Liver (tissue), 9 donors: ENCODE data around the gene OR13C9. TPM values are rescaled to one million over a fixed set of nuclear protein-coding genes. Genes with fewer than 3 reads are reported as not detected.

Experiments
- DNase-seq: peaks from one replicate; pipeline ENCODE4 v3.0.0-alpha.2; 2017; ENCODE audit warnings: low spot score
- H3K27ac ChIP-seq, 2 donors: one replicate each; pipeline ENCODE4 v1.7.0; 2013; ENCODE audit warnings: inconsistent platforms in 2 of 2, low read length in 2 of 2, control low read depth in 1 of 2, low read depth in 1 of 2, mild to moderate bottlenecking in 1 of 2
- H3K27me3 ChIP-seq, 4 donors: one replicate each; pipeline versions ENCODE4 v1.6.1 to v1.7.0; 2013; ENCODE audit warnings: low read length in 3 of 4, inconsistent platforms in 1 of 4, mild to moderate bottlenecking in 1 of 4, moderate library complexity in 1 of 4; ENCODE audit not compliant: control insufficient read depth in 4 of 4, insufficient read depth in 4 of 4
- H3K36me3 ChIP-seq, 4 donors: one replicate each; pipeline versions ENCODE4 v1.6.1 to v1.7.0; 2013; ENCODE audit warnings: low read length in 3 of 4, mild to moderate bottlenecking in 3 of 4, low read depth in 1 of 4, moderate library complexity in 1 of 4; ENCODE audit not compliant: control insufficient read depth in 4 of 4, insufficient read depth in 3 of 4
- H3K4me1 ChIP-seq, 4 donors: one replicate each; pipeline versions ENCODE4 v1.6.1 to v1.7.0; 2013; ENCODE audit warnings: low read length in 3 of 4, mild to moderate bottlenecking in 3 of 4, moderate library complexity in 1 of 4; ENCODE audit not compliant: control insufficient read depth in 4 of 4, insufficient read depth in 4 of 4
- H3K4me3 ChIP-seq, 3 donors: one replicate each; pipeline versions ENCODE4 v1.6.1 to v1.7.0; 2013; ENCODE audit warnings: low read length in 3 of 3, control low read depth in 1 of 3, low read depth in 1 of 3, mild to moderate bottlenecking in 1 of 3
- H3K9ac ChIP-seq, 2 donors: one replicate each; pipeline ENCODE4 v1.7.0; 2013; ENCODE audit warnings: low read length in 2 of 2, mild to moderate bottlenecking in 2 of 2, moderate library complexity in 2 of 2, control low read depth in 1 of 2, low read depth in 1 of 2
- H3K9me3 ChIP-seq, 4 donors: one replicate each; pipeline versions ENCODE4 v1.6.1 to v1.7.0; 2013; ENCODE audit warnings: low read length in 3 of 4; ENCODE audit not compliant: control insufficient read depth in 4 of 4
- CTCF ChIP-seq: fragments of 150-350 bp; IDR thresholded peaks from 2 replicates; pipeline ENCODE4 v1.5.1; 2017; ENCODE audit warnings: improper control_type of control experiment, low read depth, low read length; ENCODE audit not compliant: missing input control
- EGR1 ChIP-seq, 2 donors: IDR thresholded peaks; 2 replicates each; pipeline ENCODE4 v1.6.1; 2016 to 2018; ENCODE audit warnings: antibody characterized with exemption in 2 of 2, low read depth in 2 of 2
- FOXA1 ChIP-seq: IDR thresholded peaks from 2 replicates; pipeline ENCODE4 v1.6.1; 2016; ENCODE audit warnings: antibody characterized with exemption
- FOXA2 ChIP-seq: IDR thresholded peaks from 2 replicates; pipeline ENCODE4 v1.6.1; 2016; ENCODE audit warnings: antibody characterized with exemption
- GABPA ChIP-seq, 2 donors: IDR thresholded peaks in 1 of 2; conservative IDR thresholded peaks in 1 of 2; 2 replicates each; pipeline ENCODE4 v1.6.1; 2016; ENCODE audit warnings: antibody characterized with exemption in 2 of 2, mild to moderate bottlenecking in 1 of 2, moderate library complexity in 1 of 2
- HNF4A ChIP-seq, 2 donors: conservative IDR thresholded peaks; 2 replicates each; pipeline ENCODE4 v1.6.1; 2016; ENCODE audit warnings: antibody characterized with exemption in 2 of 2, mild to moderate bottlenecking in 2 of 2
- HNF4G ChIP-seq: IDR thresholded peaks from 2 replicates; pipeline ENCODE4 v1.6.1; 2016; ENCODE audit warnings: antibody characterized with exemption
- JUND ChIP-seq, 2 donors: IDR thresholded peaks; 2 replicates each; pipeline ENCODE4 v1.6.1; 2016; ENCODE audit warnings: antibody characterized with exemption in 2 of 2
- MAX ChIP-seq: IDR thresholded peaks from 2 replicates; pipeline ENCODE4 v1.6.1; 2016; ENCODE audit warnings: antibody characterized with exemption
- NR2F2 ChIP-seq: IDR thresholded peaks from 2 replicates; pipeline ENCODE4 v1.6.1; 2016; ENCODE audit warnings: antibody characterized with exemption
- RAD21 ChIP-seq, 2 donors: IDR thresholded peaks; 2 replicates each; pipeline ENCODE4 v1.6.1; 2016; ENCODE audit warnings: antibody characterized with exemption in 2 of 2, mild to moderate bottlenecking in 2 of 2
- RXRA ChIP-seq, 2 donors: IDR thresholded peaks; 2 replicates each; pipeline ENCODE4 v1.6.1; 2017 to 2018; ENCODE audit warnings: antibody characterized with exemption in 2 of 2, mild to moderate bottlenecking in 1 of 2
- SP1 ChIP-seq: IDR thresholded peaks from 2 replicates; pipeline ENCODE4 v1.6.1; 2018; ENCODE audit warnings: antibody characterized with exemption, mild to moderate bottlenecking
- TAF1 ChIP-seq: conservative IDR thresholded peaks from 2 replicates; pipeline ENCODE4 v1.6.1; 2016; ENCODE audit warnings: antibody characterized with exemption, mild to moderate bottlenecking
- ZBTB33 ChIP-seq: IDR thresholded peaks from 2 replicates; pipeline ENCODE4 v1.6.1; 2016; ENCODE audit warnings: antibody characterized with exemption
- WGBS: extraction: QIAGEN DNeasy Blood & Tissue Kit; methylation state at CpG from one replicate; pipeline ENCODE4 v1.1.7; 2013; 5-methylcytosine and 5-hydroxymethylcytosine counted together
- polyA plus RNA-seq, 2 donors: library from polyadenylated mRNA; stranded (reverse) in 1 of 2; unstranded in 1 of 2; fragments of 200-250 nt in 1 of 2; fragments of >200 nt in 1 of 2; fragmentation: Nextera tagmentation in 1 of 2; extraction: Ambion mirVana in 1 of 2; gene quantifications; one replicate each; pipeline versions ENCODE4 v1.2.1 to v1.2.3, GENCODE V29; 2013 to 2015
- total RNA-seq, 2 donors: library from RNA; depleted of rRNA; stranded (reverse); fragments of >200 nt; gene quantifications; one replicate each; pipeline ENCODE4 v1.2.3, GENCODE V29; 2014
- donor health status: healthy.
- donor health status: healthy.
- donor health status: healthy.
- donor health status: healthy.
- donor health status: healthy.

Gene OR13C9, protein sequence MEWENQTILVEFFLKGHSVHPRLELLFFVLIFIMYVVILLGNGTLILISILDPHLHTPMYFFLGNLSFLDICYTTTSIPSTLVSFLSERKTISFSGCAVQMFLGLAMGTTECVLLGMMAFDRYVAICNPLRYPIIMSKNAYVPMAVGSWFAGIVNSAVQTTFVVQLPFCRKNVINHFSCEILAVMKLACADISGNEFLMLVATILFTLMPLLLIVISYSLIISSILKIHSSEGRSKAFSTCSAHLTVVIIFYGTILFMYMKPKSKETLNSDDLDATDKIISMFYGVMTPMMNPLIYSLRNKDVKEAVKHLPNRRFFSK
- total RNA-seq (under 1 TPM in 1 of 2 donors, not detected in 1; 0.25 TPM), polyA plus RNA-seq (not detected)

GRCh38 chr9:104618104-104618503 is at the start of gene OR13C9:
Gene OR13C9, minus strand, starts transcription at chr9:104618204. Its CDS starts 0 bp downstream, at chr9:104618204.
- Histone ChIP-seq H3K36me3 (no peaks in the 10 kb centered on the region), H3K27me3 (no peaks in the 10 kb centered on the region), H3K9ac (no peak within 1 kb of the TSS), H3K4me3 (no peak within 1 kb of the TSS), H3K9me3 (no peaks in the 10 kb centered on the region), H3K4me1 (no peaks in the 10 kb centered on the region), H3K27ac (no peak within 1 kb of the TSS)
- TF ChIP-seq CTCF (no peak), ZBTB33 (no peak), EGR1 (IDR thresholded peaks at IDR 0.05; ENCODE audit: low read depth in 2 of 2) (no peak), RAD21 (IDR thresholded peaks at IDR 0.05) (no peak), TAF1 (no peak), FOXA2 (no peak), GABPA (IDR thresholded peaks at IDR 0.05 in 1 of 2, conservative IDR thresholded peaks at IDR 0.05 in 1 of 2) (no peak), NR2F2 (no peak), JUND (IDR thresholded peaks at IDR 0.05) (no peak), RXRA (IDR thresholded peaks at IDR 0.05) (no peak), SP1 (no peak), HNF4A (conservative IDR thresholded peaks at IDR 0.05) (no peak), MAX (no peak)
- DNase-seq: no peak
- WGBS: 72% methylated on average over 2 of the region's 2 CpGs

GRCh38 chr9:104658496-104659195 is 40.6 kb upstream of the OR13C9 start:
- no peaks in the 10 kb centered on the region for H3K36me3 ChIP-seq
- no peak overlapping the region for H3K27ac ChIP-seq
- H3K9me3 ChIP-seq: peaks cover 0 to 1% (median under 1%) of the 10 kb centered on the region in 4 donors
- H3K9ac ChIP-seq: no peak overlapping the region
- H3K27me3 ChIP-seq: no peaks in the 10 kb centered on the region
- TF ChIP-seq HNF4G (no peak), ZBTB33 (no peak), MAX (no peak), FOXA1 (no peak), HNF4A (conservative IDR thresholded peaks at IDR 0.05) (no peak), EGR1 (IDR thresholded peaks at IDR 0.05; ENCODE audit: low read depth in 2 of 2) (no peak)
- no peak for DNase-seq
- no peak overlapping the region for H3K4me3 ChIP-seq
- no peaks in the 10 kb centered on the region for H3K4me1 ChIP-seq
- WGBS: 70% methylated on average over 2 of the region's 2 CpGs
